GM18951 (cell line): ENCODE data around the gene ACTRT2.

Experiments used
- POLR2A ChIP-seq: IDR thresholded peaks from 4 replicates; pipeline ENCODE4 v1.6.1; 2011; ENCODE audit warnings: mild to moderate bottlenecking; ENCODE audit not compliant: insufficient read length, insufficient read depth; ENCODE audit errors: extremely low read depth
- in situ Hi-C: fragments of 300-500 bp; cut with MboI; formaldehyde crosslinking; loops from one replicate; pipeline ENCODE4 v1.12.0; 2022; ENCODE audit warnings: low sequenced_read_pairs, mixed read lengths, inconsistent platforms; ENCODE audit not compliant: unreplicated experiment

ACTRT2 gene

DNA sequence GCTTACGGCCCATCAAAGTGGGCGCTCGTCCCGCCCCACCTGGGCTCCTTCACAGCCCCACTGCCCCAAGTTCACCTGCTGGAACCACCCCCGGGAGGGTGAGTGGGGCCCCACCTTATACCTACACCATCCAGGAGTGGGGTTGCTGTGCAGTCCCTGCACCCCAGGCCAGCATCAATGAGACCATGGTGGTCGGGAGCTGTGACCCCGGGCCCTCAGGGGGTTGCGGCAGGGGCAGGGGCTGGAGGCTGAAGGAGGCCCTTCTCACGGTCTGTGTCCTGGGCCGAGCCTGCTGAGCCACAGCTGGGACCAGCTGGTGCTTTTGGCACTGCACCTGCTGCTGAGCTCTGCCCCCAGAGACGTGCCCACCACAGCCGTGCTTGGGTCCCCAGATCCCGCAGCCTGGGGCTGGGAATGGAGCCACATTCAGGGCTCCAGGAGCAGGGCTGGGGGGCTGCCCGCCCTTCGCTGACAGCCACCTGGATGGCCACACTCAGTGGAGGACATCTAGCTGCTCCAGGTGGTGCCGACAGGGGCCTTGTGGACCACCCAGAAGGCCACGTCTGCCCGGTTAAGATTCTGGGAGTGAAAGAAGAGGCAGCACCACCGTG is 17.4 kb downstream of the ACTRT2 start:
- TF ChIP-seq POLR2A: no peak
- in situ Hi-C loops: no loop called here

DNA sequence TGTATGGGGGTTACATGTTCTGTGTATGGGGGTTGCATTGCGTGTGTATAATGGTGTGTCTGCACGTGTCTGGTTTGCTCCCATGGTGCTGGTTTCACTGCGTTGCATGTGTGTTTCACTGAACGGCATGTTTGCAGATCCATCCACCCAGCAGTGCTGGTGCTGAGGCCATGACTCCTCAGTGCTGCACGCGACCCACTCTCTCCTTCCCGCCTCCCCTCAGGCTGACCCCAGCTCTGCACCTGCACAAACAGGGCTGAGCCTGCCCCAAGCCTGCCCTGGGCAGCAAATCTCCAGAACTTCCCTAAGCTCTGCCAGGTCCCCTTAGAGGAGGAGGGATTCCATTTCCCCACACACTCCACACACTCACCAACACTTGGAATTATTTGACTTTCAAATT is 18.7 kb downstream of the ACTRT2 start:
- TF ChIP-seq POLR2A: no peak
- in situ Hi-C loops: no loop called here

DNA sequence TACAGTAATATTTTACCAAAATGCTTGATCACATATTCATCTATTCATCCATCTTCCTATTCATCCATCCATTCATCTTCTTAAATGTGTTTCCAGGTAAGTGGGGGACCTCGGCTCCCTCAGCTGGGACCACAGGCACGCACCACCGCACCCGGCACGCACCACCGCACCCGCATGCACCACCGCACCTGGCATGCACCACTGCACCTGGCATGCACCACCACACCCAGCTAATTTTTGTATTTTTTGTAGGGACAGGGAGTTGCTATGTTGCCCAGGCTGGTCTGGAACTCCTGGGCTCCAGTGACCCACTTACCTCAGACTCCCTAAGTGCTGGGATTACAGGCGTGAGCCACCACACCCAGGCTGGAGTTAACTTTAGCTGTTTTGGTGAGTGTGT is 21.2 kb downstream of the ACTRT2 start:
- no peak for TF ChIP-seq POLR2A
- in situ Hi-C loops: no loop called here

DNA sequence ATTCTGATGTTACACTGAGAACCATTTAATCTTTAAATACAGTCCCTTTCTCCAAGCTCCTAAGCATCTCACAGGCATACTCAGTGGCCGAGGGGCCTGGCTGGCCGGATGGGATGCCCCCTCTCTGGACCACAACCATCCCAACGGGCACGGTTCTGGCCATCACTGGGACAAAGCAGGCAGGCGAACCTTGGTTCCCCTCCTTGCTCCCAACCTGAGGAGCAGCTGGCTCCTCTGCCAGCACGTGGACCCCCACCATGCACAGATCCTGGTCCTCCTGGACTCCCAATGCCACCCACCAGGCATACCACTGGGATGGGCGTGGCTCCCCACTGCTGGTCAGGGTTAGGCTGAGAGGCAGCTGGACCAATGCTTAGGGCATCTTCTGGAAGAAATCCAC is 27.9 kb downstream of the ACTRT2 start:
- in situ Hi-C loops: no loop called here
- no peak for TF ChIP-seq POLR2A

DNA sequence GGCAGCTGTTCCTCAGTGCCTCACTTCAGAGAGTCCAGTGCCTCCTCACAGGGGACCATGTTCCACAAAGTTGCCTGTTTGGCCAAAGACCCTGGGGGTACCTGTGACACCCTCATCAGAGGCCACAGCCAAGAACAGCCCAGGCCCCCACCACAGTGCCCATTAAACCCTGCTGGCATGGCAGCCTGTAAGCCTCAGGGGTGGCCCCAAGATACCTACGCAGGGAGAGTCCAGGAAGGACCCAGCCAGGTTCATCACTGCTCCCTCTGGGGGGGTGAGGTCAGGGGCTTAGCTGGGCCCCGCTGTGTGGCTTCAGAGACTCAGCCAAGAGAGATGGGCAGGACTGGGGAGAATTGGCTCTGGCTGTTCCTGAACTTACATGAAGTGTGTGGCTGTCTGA is 28.6 kb downstream of the ACTRT2 start:
- in situ Hi-C loops: no loop called here
- TF ChIP-seq POLR2A: no peak

DNA sequence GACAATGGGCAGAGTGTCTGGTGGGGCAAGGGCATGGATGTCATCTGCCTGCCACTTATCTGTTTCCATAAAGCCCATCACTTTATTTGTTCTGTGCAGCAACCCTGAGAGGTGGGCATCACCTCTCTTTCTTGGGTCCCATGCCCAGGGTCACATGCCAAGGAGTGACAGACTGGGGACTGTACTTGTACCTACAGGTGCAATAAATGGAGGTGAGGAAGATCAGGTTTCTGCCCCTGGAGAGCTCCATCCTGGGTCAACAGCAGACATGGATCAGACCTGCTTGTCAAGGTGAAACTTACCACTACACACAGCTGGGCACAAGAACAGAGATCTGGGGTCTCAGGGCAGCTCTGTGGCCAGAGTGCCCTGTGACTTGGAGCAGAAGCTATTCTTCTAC is 29.3 kb downstream of the ACTRT2 start:
- in situ Hi-C loops: no loop called here
- no peak for TF ChIP-seq POLR2A

DNA sequence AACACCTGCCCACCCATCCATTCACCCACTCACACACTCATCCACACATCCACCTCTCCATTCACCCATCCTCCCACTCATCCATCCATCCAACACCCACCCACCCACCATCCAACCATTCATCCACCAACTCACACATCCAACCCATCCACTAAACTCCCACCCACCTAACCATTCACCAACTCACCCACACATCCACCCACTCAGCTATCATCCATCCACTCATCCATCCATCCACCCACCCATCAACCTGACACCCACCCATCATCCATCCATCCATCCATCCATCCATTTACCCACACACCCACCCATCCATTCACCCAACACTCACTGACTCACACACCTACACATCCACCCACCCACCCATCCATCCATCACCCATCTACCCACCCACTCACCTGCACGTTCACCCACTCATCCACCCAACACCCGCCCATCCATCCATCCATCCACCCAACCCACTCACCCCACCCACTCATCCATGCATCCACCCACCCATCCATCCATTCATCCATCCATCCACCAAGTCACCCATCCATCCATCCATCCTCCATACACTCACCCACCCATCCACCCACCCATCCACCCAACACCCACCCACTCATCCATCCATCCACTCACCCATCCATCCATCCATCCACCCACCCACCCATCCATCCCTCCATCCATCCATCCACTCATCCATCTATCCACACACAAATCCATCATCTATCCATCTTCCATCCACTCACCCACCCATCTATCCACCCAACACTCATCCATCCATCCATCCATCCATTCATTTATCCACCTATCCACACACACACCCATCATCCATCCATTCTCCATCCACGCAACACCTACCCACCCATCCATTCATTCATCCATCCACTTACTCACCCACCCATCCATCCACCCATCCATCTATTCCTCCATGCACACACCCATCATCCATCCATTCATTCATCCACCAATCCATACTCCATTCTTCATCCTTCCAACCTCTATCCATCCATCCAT is 30.3 kb downstream of the ACTRT2 start:
- no peak for TF ChIP-seq POLR2A
- in situ Hi-C loops: no loop called here

DNA sequence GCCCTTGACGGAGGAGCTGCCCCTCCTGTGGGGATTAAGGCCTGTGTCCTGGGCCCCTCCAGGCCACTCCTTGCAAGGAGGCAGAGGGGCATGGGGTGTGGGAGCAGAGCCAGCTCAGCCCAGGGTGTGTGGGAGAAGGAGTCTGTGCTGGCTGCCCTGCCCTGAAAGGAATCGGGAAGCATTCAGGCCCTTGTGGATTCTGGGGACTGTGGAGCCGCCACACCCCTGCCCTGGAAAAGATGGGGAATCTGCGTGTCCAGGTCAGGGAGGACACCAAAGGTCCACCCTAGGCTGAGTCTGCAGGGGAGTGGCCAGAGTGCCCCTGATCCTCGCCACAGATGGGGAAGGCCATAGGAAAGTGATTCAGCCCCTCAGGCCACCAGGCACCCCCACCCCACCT is 31.2 kb downstream of the ACTRT2 start:
- no peak for TF ChIP-seq POLR2A
- in situ Hi-C loops: no loop called here

DNA sequence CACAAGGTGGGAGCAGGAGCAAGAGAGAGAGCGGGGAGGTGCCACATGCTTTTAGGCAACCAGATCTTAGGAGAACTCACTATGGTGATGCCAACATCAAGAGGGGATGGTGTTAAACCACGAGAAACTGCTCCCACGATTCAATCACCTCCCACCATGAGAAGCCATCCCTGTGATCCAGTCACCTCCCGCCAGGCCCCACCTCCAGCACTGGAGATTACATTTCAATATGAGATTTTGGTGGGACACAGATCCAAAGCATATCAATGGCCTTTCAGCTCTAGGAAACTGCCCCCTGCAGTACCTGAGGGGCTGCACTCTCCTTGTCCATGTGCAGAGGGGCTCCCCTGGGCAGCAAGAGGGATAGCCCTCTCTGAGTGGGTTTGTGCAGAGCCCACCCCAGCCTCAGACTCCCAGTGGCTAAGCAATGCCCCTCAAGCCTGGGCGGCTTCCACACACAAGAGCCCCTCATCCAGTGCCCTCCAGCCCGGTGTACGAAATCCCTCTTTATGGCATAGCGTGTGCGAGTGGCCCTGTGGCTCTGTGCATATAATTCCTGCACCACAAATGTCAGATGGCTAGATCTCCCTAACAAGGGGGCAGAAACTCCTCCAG is 32.2 kb downstream of the ACTRT2 start:
- in situ Hi-C loops: no loop called here
- TF ChIP-seq POLR2A: no peak

DNA sequence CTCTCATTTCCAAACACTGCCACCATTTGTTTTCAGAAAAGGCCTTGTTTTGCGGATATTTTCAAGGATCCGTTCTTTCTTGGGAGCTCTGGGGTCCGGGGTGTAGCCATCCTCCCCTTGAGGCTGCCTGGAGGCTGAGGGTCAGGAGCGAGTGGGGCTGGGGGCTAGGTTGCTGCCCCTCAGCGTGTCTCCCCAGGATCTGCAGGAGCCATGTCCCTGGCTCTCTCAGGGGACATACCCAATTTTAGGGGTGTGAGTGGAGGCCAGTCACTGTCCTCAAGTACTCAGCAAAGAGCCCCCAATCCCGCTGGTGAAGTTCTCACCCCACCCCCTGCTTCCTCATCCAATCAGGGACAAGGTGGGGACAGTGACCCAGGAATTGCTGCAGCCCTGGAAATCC is 32.7 kb downstream of the ACTRT2 start:
- no peak for TF ChIP-seq POLR2A
- in situ Hi-C loops: no loop called here

DNA sequence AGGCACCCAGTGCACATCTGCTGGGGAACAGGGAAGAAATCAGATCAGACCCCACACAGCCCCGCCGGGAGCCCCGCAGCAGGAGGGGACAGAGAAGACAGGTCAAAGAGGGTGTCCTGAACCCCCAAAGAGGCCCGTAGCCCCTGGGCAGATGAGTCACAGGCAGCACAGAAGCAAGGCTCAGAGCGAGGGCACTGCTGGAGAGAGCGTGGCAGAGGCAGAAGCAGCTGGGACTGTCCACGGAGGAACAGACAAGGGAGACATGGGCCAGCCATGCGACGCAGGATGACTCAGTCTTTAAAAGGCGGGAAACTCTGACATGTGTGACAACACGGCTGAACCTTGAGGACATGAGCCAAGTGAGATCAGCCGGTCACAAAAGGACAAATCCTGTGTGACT is 33.2 kb downstream of the ACTRT2 start:
- in situ Hi-C loops: no loop called here
- no peak for TF ChIP-seq POLR2A

DNA sequence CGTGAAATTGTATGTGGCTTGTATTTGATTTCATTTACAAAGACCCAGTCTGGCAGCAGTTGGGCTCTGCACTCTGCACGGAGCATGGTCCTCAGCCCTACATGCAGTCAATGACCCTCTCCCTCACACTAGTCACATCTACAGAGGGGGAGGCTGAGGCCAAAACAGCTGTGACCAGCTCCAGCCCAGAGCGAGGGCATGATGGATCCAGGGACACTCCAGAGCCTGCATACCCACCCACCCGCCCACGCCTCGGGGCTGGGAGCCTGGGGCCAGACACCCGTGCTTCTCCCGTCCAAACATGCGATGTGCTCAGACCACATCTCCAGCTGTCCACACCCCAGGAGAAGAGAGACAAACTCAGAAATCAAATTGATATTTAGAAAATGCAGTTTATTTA is 33.8 kb downstream of the ACTRT2 start:
- TF ChIP-seq POLR2A: no peak
- in situ Hi-C loops: no loop called here

DNA sequence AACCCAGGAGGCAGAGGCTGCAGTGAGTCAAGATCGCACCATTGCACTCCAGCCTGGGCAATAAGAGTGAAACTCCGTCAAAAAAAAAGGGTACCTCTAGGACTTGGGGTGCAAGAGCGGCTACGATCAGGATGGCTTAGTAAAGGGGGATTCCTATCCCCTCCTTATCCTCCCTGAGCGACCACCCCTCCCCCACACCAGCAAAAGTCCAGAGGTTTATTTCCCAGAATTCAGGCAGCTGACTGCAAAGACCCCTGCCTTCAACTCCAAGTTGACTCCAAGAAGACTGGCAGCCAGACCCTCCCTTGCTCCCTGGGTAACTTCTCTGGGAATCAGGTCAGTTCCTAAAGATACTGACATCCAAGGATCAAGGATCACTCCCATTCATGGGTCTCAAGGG is 35.4 kb downstream of the ACTRT2 start:
- TF ChIP-seq POLR2A: no peak
- in situ Hi-C loops: no loop called here
